Subcutaneous abdominal adipose tissue (tissue), 5 donors: ENCODE measurements around the gene RWDD4.

ENCODE experiments used
- H3K27ac ChIP-seq: one replicate; pipeline ENCODE4 v1.7.0; 2013; ENCODE audit warnings: low read depth, mild to moderate bottlenecking, inconsistent platforms, low read length, moderate library complexity
- H3K27me3 ChIP-seq, 5 donors: one replicate each; pipeline ENCODE4 v1.7.0; 2013; ENCODE audit warnings: low read length in 5 of 5, inconsistent platforms in 1 of 5; ENCODE audit not compliant: control insufficient read depth in 5 of 5, insufficient read depth in 4 of 5
- H3K36me3 ChIP-seq, 5 donors: one replicate each; pipeline ENCODE4 v1.7.0; 2013; ENCODE audit warnings: low read length in 5 of 5; ENCODE audit not compliant: control insufficient read depth in 5 of 5, insufficient read depth in 5 of 5
- H3K4me1 ChIP-seq, 5 donors: one replicate each; pipeline ENCODE4 v1.7.0; 2013; ENCODE audit warnings: low read length in 5 of 5, mild to moderate bottlenecking in 3 of 5, moderate library complexity in 1 of 5; ENCODE audit not compliant: control insufficient read depth in 5 of 5, insufficient read depth in 5 of 5
- H3K4me3 ChIP-seq, 5 donors: one replicate each; pipeline ENCODE4 v1.7.0; 2013; ENCODE audit warnings: low read length in 5 of 5, low read depth in 1 of 5
- H3K9ac ChIP-seq, 5 donors: one replicate each; pipeline ENCODE4 v1.7.0; 2013; ENCODE audit warnings: low read length in 5 of 5, mild to moderate bottlenecking in 4 of 5, moderate library complexity in 3 of 5
- H3K9me3 ChIP-seq, 5 donors: one replicate each; pipeline ENCODE4 v1.7.0; 2013; ENCODE audit warnings: low read length in 5 of 5; ENCODE audit not compliant: control insufficient read depth in 5 of 5
- donor health status: healthy.
- donor health status: healthy.
- donor health status: healthy.
- donor health status: healthy.
- donor health status: healthy.

RWDD4 gene

DNA sequence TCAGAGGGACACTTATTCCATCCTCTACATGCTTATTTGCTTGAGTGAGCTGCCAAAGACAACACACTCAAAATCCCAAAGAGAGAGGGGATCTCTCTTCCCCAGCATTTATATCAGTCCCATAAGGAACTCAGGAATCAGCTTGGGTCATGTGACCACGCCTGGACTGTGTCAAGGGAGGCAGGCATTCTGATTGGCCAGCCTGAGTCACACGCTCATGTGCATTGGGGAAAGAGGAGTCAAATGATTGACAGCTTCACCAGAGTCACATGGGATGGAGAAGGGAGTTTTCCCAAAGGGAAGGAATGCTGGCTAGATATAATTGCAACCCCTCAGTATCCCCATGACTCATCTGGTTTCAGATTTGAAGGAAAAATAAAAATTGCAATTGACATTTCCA, 49.0 kb downstream of the RWDD4 start:
- no peak overlapping the region for H3K4me3 ChIP-seq
- no peak overlapping the region for H3K27ac ChIP-seq
- no peaks in the 10 kb centered on the region for H3K9me3 ChIP-seq
- H3K4me1 ChIP-seq, result peaks cover 0 to 4% (median 0%) of the 10 kb centered on the region in 5 donors
- H3K27me3 ChIP-seq, result peaks cover 0 to 4% (median 0%) of the 10 kb centered on the region in 5 donors
- no peak overlapping the region for H3K9ac ChIP-seq
- H3K36me3 ChIP-seq, result no peaks in the 10 kb centered on the region

DNA sequence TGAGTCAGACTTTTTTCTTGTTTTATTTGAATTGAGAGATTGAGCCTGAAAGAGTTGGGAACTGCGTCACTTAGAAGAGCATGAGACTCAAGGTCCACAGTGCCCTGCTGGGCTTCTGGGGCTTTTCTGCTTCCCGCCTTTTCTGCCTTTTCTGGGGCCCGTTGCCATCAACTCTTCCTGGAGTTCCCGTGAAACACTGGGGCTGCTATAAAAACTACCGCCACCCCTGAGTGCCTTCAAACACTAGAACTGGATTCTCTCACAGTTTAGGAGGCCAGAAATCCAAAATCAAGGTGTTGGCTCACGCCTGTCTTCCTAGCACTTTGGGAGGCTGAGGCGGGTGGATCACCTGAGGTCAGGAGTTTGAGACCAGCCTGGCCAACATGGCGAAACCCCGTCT, 49.8 kb downstream of the RWDD4 start:
- no peak overlapping the region for H3K9ac ChIP-seq
- no peaks in the 10 kb centered on the region for H3K9me3 ChIP-seq
- H3K4me3 ChIP-seq, result no peak overlapping the region
- no peak overlapping the region for H3K27ac ChIP-seq
- H3K27me3 ChIP-seq, result peaks cover 0 to 4% (median 0%) of the 10 kb centered on the region in 5 donors
- peaks cover 0 to 4% (median 0%) of the 10 kb centered on the region in 5 donors for H3K4me1 ChIP-seq
- H3K36me3 ChIP-seq, result no peaks in the 10 kb centered on the region

DNA sequence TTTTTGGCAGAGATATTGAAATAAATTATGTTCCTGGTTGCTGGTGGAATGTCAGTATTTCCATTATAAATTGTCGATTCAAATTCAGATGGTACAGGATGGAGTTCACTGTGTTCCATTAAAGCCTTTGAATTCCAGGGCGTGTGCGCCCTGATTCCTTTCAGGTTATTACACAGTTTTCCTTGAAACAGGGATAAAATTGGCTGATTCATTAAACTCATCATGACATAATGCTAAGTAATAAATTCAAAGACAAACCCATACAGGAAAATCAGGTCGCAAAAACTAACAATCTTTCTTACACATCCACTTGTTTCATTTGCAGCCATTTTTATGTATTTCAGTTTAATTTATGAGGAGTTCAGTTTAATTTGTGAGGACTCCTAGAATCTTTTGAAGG, 51.1 kb downstream of the RWDD4 start:
- Histone ChIP-seq H3K27me3 (peaks cover 0 to 4% (median 0%) of the 10 kb centered on the region in 5 donors), H3K36me3 (no peaks in the 10 kb centered on the region), H3K4me1 (peaks cover 0 to 4% (median 0%) of the 10 kb centered on the region in 5 donors), H3K4me3 (no peak overlapping the region), H3K9ac (no peak overlapping the region), H3K9me3 (no peaks in the 10 kb centered on the region), H3K27ac (no peak overlapping the region)

DNA sequence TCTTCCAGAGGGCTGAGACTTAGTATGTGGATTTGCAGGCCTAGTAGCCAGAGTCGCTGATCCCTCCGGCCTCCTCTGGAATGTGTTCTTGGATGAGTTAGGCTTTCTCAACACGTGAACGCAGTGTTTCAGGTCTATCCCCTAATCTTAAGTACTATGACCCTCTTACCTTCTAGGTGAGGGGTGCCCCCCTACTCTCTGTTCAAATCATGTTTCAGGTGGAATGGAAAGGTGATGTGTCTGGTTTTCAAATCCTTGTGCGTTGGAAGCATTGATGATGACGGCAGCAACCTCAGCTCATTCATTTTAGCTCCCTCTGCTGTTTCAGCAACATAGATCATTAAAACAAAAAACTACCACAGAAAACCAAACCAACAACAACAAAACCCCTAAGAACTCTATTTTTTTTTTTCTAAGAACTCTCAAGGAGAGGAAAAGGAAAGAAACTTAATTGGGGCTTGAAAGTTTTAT, 56.4 kb downstream of the RWDD4 start:
- H3K27ac ChIP-seq, result no peak overlapping the region
- H3K4me3 ChIP-seq, result no peak overlapping the region
- no peaks in the 10 kb centered on the region for H3K9me3 ChIP-seq
- H3K4me1 ChIP-seq, result peaks cover 0 to 2% (median 0%) of the 10 kb centered on the region in 5 donors
- H3K36me3 ChIP-seq, result no peaks in the 10 kb centered on the region
- H3K27me3 ChIP-seq, result no peaks in the 10 kb centered on the region
- no peak overlapping the region for H3K9ac ChIP-seq

DNA sequence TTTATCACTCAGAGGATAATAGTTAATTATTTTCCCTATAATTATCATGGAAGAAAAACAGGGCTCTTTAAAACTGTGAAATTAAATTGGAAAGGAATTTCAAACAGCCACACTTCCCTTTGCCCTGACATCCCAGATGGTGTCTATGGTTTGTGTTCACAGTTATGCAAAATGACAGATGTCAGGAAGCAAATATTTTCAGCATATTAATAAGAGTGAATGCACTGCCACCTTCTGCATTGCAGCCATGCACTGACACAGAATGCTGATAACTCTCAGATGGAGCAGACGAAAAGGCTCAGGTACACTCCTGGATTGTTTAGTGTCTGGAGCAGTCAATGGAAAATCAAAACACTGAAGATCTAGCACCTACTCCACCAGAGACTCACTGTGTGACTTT, 57.6 kb downstream of the RWDD4 start:
- H3K27ac ChIP-seq, result no peak overlapping the region
- H3K9me3 ChIP-seq, result no peaks in the 10 kb centered on the region
- H3K27me3 ChIP-seq, result no peaks in the 10 kb centered on the region
- H3K4me1 ChIP-seq, result peaks cover 0 to 2% (median 0%) of the 10 kb centered on the region in 5 donors
- no peak overlapping the region for H3K4me3 ChIP-seq
- no peaks in the 10 kb centered on the region for H3K36me3 ChIP-seq
- H3K9ac ChIP-seq, result no peak overlapping the region

DNA sequence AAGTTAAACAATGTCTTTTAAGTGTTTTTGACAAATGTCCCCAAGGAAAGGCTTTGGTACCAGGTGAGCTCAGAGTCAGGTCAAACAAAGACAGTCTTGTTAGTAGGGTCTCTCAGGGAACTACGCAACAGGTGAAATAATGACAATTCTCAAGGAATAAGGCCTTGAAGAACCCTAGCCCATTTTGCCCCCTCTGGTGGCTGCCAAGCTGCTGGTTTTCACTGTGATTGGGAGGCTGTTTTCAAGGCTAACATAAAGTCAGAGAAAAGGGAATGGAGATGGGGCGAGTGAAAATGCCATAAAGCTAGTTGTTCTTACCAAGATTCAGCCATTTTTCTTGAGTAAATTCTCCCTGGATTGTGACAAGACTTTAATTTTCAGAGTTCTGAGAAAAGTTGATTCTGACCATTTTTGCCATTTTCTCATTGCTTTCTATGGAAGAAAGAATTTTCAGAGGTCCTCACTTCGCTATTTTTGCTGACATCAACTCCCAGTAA, 58.7 kb downstream of the RWDD4 start:
- H3K4me1 ChIP-seq, result peaks cover 0 to 2% (median 0%) of the 10 kb centered on the region in 5 donors
- no peak overlapping the region for H3K4me3 ChIP-seq
- no peaks in the 10 kb centered on the region for H3K27me3 ChIP-seq
- no peaks in the 10 kb centered on the region for H3K9me3 ChIP-seq
- no peak overlapping the region for H3K9ac ChIP-seq
- no peaks in the 10 kb centered on the region for H3K36me3 ChIP-seq
- H3K27ac ChIP-seq, result no peak overlapping the region

DNA sequence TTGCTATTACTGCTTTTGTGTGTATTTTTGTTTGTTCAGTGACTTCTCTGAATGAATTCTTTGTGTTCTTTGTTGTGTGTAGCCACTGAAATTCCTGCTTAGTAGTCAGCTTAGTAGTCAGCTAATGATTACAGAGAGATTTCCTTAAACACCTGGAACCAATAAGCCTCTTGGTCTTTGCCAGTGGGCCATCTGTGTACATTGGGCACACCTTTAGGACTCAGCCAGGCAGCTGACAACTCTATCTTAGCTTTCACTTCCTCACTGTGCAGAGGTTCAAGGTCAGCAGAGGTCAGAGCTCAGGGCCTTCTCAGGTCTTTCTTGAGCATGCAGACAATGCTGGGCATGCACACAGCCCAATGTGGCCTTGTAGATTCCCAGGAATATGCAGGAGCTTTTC, 59.3 kb downstream of the RWDD4 start:
- Histone ChIP-seq H3K27ac (no peak overlapping the region), H3K27me3 (no peaks in the 10 kb centered on the region), H3K9ac (no peak overlapping the region), H3K4me1 (peaks cover 0 to 2% (median 0%) of the 10 kb centered on the region in 5 donors), H3K4me3 (no peak overlapping the region), H3K36me3 (no peaks in the 10 kb centered on the region), H3K9me3 (peaks cover 0 to 3% (median 0%) of the 10 kb centered on the region in 5 donors)

DNA sequence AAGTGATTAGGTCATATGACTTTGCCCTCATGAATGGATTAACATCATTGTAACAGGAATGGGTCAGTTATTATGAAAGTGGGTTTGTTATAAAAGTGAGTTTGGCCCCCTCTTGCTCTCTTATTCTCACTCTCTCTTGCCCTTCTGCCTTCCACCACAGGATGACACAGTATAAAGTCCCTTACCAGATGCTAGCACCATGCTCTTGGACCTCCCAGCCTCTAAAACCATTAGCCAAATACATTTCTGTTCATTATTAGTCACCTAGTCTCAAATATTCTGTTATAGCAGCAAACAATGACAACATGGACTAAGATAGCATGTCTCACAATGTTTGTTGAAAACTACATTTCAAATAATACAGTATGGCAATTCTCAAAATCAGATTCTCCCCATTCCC, 59.7 kb downstream of the RWDD4 start:
- Histone ChIP-seq H3K9ac (no peak overlapping the region), H3K4me3 (no peak overlapping the region), H3K4me1 (peaks cover 0 to 2% (median 0%) of the 10 kb centered on the region in 5 donors), H3K27ac (no peak overlapping the region), H3K9me3 (peaks cover 0 to 4% (median 0%) of the 10 kb centered on the region in 5 donors), H3K36me3 (no peaks in the 10 kb centered on the region), H3K27me3 (no peaks in the 10 kb centered on the region)

DNA sequence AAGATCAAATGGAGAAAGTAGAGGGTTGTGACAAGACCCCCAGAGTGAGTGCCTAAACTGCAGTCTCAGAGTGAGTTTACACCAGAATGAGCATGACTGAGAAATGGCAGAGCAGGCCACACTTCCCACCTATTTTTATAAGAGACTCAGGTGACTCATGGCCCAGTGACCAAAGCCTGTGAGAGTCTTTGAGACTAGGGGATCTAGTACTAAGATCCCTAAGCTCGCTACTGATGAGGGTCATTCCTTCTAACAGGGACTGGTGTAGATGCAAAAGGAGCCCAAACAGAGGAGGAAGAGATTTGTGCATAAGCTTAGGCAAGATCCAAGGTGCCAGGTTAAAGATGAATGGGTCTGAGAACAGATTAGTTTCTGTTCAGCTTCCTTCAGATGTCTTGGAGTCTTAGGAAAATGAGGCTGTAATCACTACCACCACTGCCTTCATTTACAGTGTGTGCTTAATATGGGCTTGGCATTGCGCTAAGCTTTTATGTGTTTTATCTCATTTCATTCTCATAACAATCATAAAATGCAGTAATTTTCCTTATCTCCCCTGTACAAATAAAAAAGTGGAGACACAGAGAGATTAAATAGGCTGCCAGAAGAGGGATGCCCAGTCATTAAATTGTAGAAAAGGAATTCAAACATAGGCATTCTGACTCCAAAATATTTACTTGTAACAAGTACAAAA, 62.8 kb downstream of the RWDD4 start:
- Histone ChIP-seq H3K9me3 (peaks cover 0 to 4% (median 0%) of the 10 kb centered on the region in 5 donors), H3K4me1 (no peaks in the 10 kb centered on the region), H3K36me3 (no peaks in the 10 kb centered on the region), H3K27me3 (peaks cover 0 to 4% (median 0%) of the 10 kb centered on the region in 5 donors), H3K9ac (no peak overlapping the region), H3K4me3 (no peak overlapping the region), H3K27ac (no peak overlapping the region)

DNA sequence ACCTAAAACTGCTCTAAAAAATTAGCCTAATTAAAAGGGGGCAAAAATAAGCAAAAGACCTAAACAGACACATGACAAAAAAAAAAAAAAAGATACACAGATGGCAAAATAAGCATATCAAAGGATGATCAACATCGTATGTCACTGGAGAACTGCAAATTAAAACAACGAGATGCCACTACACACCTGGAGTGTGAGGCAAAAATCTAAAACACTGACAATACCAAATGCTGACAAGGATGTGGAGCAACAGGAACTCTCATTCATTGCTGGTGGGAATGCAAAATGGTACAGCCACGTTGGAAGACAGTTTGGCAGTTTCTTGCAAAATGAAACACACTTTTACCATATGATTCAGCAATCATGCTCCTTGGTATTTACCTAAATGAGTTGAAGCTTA, 64.2 kb downstream of the RWDD4 start:
- Histone ChIP-seq H3K27ac (no peak overlapping the region), H3K36me3 (no peaks in the 10 kb centered on the region), H3K4me3 (no peak overlapping the region), H3K9ac (no peak overlapping the region), H3K9me3 (peaks cover 0 to 4% (median 0%) of the 10 kb centered on the region in 5 donors), H3K4me1 (no peaks in the 10 kb centered on the region), H3K27me3 (peaks cover 0 to 4% (median 0%) of the 10 kb centered on the region in 5 donors)
